Spleen (tissue), 3 donors: Measurements from ENCODE around the gene KRT23.

Source experiments
- POLR2A ChIP-seq, 3 donors: fragments of 450-650 bp; IDR thresholded peaks; one replicate each; pipeline ENCODE4 v1.5.1; 2017; ENCODE audit warnings: antibody characterized with exemption in 3 of 3, mild to moderate bottlenecking in 1 of 3
- POLR2AphosphoS5 ChIP-seq, 3 donors: sonication (generic); formaldehyde crosslinking; IDR thresholded peaks; one replicate each; pipeline ENCODE4 v1.5.1; 2017; ENCODE audit warnings: antibody characterized with exemption in 3 of 3

DNA sequence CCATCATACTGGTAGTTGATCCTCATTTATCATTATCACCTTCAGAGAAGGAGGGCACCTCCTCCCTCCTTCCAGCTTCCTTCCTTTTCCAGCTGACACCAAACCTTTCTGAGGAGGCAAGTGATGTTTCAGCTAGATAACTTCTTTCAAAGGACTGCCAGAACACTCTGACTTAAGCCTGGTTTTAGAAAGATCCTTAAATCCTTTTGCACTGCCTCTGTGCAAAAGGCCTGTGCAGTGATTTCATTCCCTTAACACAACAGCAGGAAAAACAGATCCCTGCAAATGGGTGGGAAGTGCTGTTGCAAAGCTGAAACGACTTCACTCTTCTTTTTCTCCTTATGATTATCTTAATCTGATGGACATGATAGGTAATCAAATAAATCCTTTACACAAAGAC lies 7.1 kb upstream of the KRT23 start:
- TF ChIP-seq POLR2A (IDR thresholded peaks at IDR 0.05) (no peak), POLR2AphosphoS5 (IDR thresholded peaks at IDR 0.05) (no peak)
